Measurements from ENCODE around the gene INPP5J.

The INPP5J gene

DNA sequence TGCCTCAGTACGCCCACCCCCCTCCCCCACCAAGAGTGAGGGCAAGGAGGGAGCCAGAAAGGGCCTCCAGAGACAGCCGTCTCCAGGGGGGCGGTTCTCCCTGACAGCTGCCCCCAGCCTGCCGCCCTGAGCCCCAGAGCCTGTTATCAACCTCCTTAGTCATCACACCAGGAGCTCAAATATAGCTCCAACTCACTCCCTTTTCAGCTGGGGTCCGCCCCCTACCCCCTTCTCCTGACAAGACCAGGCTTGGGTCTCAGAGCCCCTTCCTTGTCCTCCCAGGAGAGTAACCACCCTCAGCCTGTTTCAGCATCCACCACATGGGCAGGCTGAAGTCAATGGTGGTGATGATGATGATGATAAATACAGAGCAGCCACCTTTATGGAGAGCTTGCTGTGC lies 2.5 kb upstream of the INPP5J start:
- no peaks in the 10 kb centered on the region for H3K9me2 ChIP-seq (replicated peaks; ENCODE audit: control insufficient read depth, low read length)
- H3K4me1 ChIP-seq (ENCODE audit: control insufficient read depth, low read length) = no peaks in the 10 kb centered on the region
- H3K4me2 ChIP-seq (ENCODE audit: low read length) = no peak overlapping the region
- H3K27ac ChIP-seq (ENCODE audit: low read depth, low read length) = no peak overlapping the region
- no peaks in the 10 kb centered on the region for H3F3A ChIP-seq (ENCODE audit: control insufficient read depth, insufficient read depth)
- no peaks in the 10 kb centered on the region for H3K79me2 ChIP-seq (ENCODE audit: control insufficient read depth, low read length)
- no peaks in the 10 kb centered on the region for H3K27me3 ChIP-seq (ENCODE audit: control insufficient read depth, low read length)
- H3K9me3 ChIP-seq (ENCODE audit: control insufficient read depth, insufficient read depth, low read length) = no peaks in the 10 kb centered on the region
- H3K36me3 ChIP-seq (ENCODE audit: control insufficient read depth, low read length) = no peaks in the 10 kb centered on the region
- H4K20me1 ChIP-seq (ENCODE audit: control insufficient read depth, insufficient read depth, low read depth, low read length) = no peaks in the 10 kb centered on the region
- TF ChIP-seq, protein P1, sequence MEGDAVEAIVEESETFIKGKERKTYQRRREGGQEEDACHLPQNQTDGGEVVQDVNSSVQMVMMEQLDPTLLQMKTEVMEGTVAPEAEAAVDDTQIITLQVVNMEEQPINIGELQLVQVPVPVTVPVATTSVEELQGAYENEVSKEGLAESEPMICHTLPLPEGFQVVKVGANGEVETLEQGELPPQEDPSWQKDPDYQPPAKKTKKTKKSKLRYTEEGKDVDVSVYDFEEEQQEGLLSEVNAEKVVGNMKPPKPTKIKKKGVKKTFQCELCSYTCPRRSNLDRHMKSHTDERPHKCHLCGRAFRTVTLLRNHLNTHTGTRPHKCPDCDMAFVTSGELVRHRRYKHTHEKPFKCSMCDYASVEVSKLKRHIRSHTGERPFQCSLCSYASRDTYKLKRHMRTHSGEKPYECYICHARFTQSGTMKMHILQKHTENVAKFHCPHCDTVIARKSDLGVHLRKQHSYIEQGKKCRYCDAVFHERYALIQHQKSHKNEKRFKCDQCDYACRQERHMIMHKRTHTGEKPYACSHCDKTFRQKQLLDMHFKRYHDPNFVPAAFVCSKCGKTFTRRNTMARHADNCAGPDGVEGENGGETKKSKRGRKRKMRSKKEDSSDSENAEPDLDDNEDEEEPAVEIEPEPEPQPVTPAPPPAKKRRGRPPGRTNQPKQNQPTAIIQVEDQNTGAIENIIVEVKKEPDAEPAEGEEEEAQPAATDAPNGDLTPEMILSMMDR (IDR thresholded peaks at IDR 0.05; ENCODE audit: low read depth, low read length, poor library complexity, severe bottlenecking) = no peak
- TF ChIP-seq EZH2phosphoT487 (IDR thresholded peaks at IDR 0.05; ENCODE audit: borderline replicate concordance, low read length) = no peak
- no peak overlapping the region for H3K4me3 ChIP-seq (ENCODE audit: low read length)

DNA sequence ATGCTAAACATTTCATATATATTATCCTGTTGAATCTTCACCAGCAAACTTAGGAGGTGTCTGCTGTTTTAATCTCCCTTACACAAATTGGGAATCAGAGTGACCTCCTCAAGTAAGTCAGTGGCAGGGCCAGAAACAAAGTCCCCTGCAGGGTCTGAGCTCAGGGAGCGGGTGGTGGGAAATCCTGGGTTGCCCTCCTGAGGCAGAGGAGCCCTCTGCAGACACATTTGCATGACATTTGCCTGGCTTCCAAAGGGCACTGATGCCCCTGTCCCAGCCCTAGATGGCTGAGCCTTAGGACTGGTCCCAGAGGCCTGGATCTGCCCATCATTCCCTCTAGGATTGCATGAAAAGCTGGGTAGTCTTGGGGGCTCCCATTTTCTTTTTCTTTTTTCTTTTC lies 2.1 kb upstream of the INPP5J start:
- Histone ChIP-seq H3K9me2 (replicated peaks; ENCODE audit: control insufficient read depth, low read length) (no peaks in the 10 kb centered on the region), H3K4me1 (ENCODE audit: control insufficient read depth, low read length) (no peaks in the 10 kb centered on the region), H3K27ac (ENCODE audit: low read depth, low read length) (no peak overlapping the region), H4K20me1 (ENCODE audit: control insufficient read depth, insufficient read depth, low read depth, low read length) (no peaks in the 10 kb centered on the region), H3K79me2 (ENCODE audit: control insufficient read depth, low read length) (no peaks in the 10 kb centered on the region), H3K36me3 (ENCODE audit: control insufficient read depth, low read length) (no peaks in the 10 kb centered on the region), H3K27me3 (ENCODE audit: control insufficient read depth, low read length) (no peaks in the 10 kb centered on the region), H3F3A (ENCODE audit: control insufficient read depth, insufficient read depth) (no peaks in the 10 kb centered on the region), H3K4me3 (ENCODE audit: low read length) (no peak overlapping the region), H3K4me2 (ENCODE audit: low read length) (no peak overlapping the region), H3K9me3 (ENCODE audit: control insufficient read depth, insufficient read depth, low read length) (no peaks in the 10 kb centered on the region)
- TF ChIP-seq, protein P1 (IDR thresholded peaks at IDR 0.05; ENCODE audit: low read depth, low read length, poor library complexity, severe bottlenecking) = no peak
- no peak for TF ChIP-seq EZH2phosphoT487 (IDR thresholded peaks at IDR 0.05; ENCODE audit: borderline replicate concordance, low read length)

DNA sequence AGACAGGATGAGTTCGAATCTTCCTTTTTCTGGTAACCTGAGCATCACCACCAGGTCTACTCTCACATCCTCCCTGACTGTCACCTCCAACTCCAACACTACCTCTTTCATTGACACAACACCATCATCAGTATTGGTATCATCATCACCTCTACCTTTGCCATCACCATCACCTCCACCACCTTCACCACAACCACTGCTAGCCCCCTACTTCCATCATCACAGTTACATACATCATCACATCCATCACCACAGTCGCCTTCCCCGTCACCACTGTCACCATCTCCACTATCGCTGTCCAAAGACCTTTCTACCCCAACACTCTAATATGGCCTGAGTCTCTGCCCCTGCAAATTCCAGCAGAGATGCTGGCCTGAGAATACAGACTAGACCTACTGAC lies 1.4 kb upstream of the INPP5J start:
- TF ChIP-seq, protein P1 (IDR thresholded peaks at IDR 0.05; ENCODE audit: low read depth, low read length, poor library complexity, severe bottlenecking) = no peak
- no peak for TF ChIP-seq EZH2phosphoT487 (IDR thresholded peaks at IDR 0.05; ENCODE audit: borderline replicate concordance, low read length)
- Histone ChIP-seq H3K4me2 (ENCODE audit: low read length) (no peak overlapping the region), H3K4me3 (ENCODE audit: low read length) (no peak overlapping the region), H3K9me3 (ENCODE audit: control insufficient read depth, insufficient read depth, low read length) (no peaks in the 10 kb centered on the region), H3K4me1 (ENCODE audit: control insufficient read depth, low read length) (no peaks in the 10 kb centered on the region), H3K27me3 (ENCODE audit: control insufficient read depth, low read length) (no peaks in the 10 kb centered on the region), H3K36me3 (ENCODE audit: control insufficient read depth, low read length) (no peaks in the 10 kb centered on the region), H3F3A (ENCODE audit: control insufficient read depth, insufficient read depth) (no peaks in the 10 kb centered on the region), H3K9me2 (replicated peaks; ENCODE audit: control insufficient read depth, low read length) (no peaks in the 10 kb centered on the region), H4K20me1 (ENCODE audit: control insufficient read depth, insufficient read depth, low read depth, low read length) (no peaks in the 10 kb centered on the region), H3K79me2 (ENCODE audit: control insufficient read depth, low read length) (no peaks in the 10 kb centered on the region), H3K27ac (ENCODE audit: low read depth, low read length) (no peak overlapping the region)

DNA sequence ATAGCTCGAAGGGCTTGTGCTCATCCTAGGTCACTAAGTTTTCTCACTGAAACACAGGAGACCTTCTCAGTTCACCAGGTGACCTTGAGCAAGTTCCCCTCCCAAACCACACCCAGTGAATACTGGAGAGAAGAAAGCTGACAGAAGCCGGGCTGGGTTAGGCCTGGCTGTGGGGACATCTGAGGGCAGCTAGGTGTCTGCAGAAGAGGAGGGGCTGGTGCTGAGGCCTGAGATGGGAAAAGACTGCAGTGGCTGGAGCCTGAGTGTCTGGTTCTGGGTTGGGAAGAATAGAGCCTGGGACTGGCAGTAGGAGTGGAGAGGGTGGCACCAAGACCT lies 602 bp upstream of the INPP5J start:
- TF ChIP-seq, protein P1 (IDR thresholded peaks at IDR 0.05; ENCODE audit: low read depth, low read length, poor library complexity, severe bottlenecking) = no peak
- Histone ChIP-seq H3K9me3 (ENCODE audit: control insufficient read depth, insufficient read depth, low read length) (no peaks in the 10 kb centered on the region), H3K36me3 (ENCODE audit: control insufficient read depth, low read length) (no peaks in the 10 kb centered on the region), H3K27ac (ENCODE audit: low read depth, low read length) (no peak overlapping the region), H3K9me2 (replicated peaks; ENCODE audit: control insufficient read depth, low read length) (no peaks in the 10 kb centered on the region), H3K27me3 (ENCODE audit: control insufficient read depth, low read length) (no peaks in the 10 kb centered on the region), H4K20me1 (ENCODE audit: control insufficient read depth, insufficient read depth, low read depth, low read length) (no peaks in the 10 kb centered on the region), H3K79me2 (ENCODE audit: control insufficient read depth, low read length) (no peaks in the 10 kb centered on the region), H3K4me2 (ENCODE audit: low read length) (no peak overlapping the region), H3F3A (ENCODE audit: control insufficient read depth, insufficient read depth) (no peaks in the 10 kb centered on the region), H3K4me1 (ENCODE audit: control insufficient read depth, low read length) (peaks cover under 1% of the 10 kb centered on the region), H3K4me3 (ENCODE audit: low read length) (no peak overlapping the region)
